Urinary bladder (tissue), 4 donors: Measurements from ENCODE around the gene THOC6. TPM values are rescaled to one million over a fixed set of nuclear protein-coding genes. Genes with fewer than 3 reads are reported as not detected.

Source experiments
- DNase-seq: peaks from one replicate; pipeline ENCODE4 v3.0.0-alpha.2; 2015; ENCODE audit errors: extremely low spot score
- H3K27ac ChIP-seq: one replicate; pipeline ENCODE4 v1.5.1; 2013; ENCODE audit warnings: low read depth, mild to moderate bottlenecking, moderate library complexity
- H3K36me3 ChIP-seq: one replicate; pipeline ENCODE4 v1.6.1; 2013; ENCODE audit warnings: mild to moderate bottlenecking, moderate library complexity; ENCODE audit not compliant: insufficient read depth
- H3K4me1 ChIP-seq: one replicate; pipeline ENCODE4 v1.6.1; 2013; ENCODE audit warnings: mild to moderate bottlenecking, moderate library complexity; ENCODE audit not compliant: insufficient read depth
- H3K4me3 ChIP-seq: one replicate; pipeline ENCODE4 v1.5.1; 2013; ENCODE audit warnings: low read depth, low read length
- WGBS: extraction: QIAGEN DNeasy Blood & Tissue Kit; methylation state at CpG from one replicate; pipeline ENCODE4 v1.1.7; 2013; 5-methylcytosine and 5-hydroxymethylcytosine counted together
- polyA plus RNA-seq: library from polyadenylated mRNA; stranded (reverse); fragments of 200-250 nt; gene quantifications from one replicate; pipeline ENCODE4 v1.2.3, GENCODE V29; 2013
- total RNA-seq: library from RNA; depleted of rRNA; stranded (reverse); fragments of >200 nt; gene quantifications from one replicate; pipeline ENCODE4 v1.2.3, GENCODE V29; 2014
- donor health status: healthy with polysubstance abuse.
- donor health status: healthy.

The THOC6 gene
- total and polyA plus RNA-seq, 2 donors: 9.8 to 22.8 TPM

GRCh38 chr16:2985462-2985861, 38.4 kb upstream of the THOC6 start:
- no peak for DNase-seq
- Histone ChIP-seq H3K4me1 (no peaks in the 10 kb centered on the region), H3K27ac (no peak overlapping the region), H3K36me3 (no peaks in the 10 kb centered on the region), H3K4me3 (no peak overlapping the region)
- WGBS: 52% methylated on average over 9 of the region's 9 CpGs

GRCh38 chr16:2985893-2986355, 37.9 kb upstream of the THOC6 start:
- H3K4me1 ChIP-seq: no peaks in the 10 kb centered on the region
- H3K4me3 ChIP-seq: no peak overlapping the region
- DNase-seq: no peak
- no peak overlapping the region for H3K27ac ChIP-seq
- WGBS: 86% methylated on average over 15 of the region's 15 CpGs
- no peaks in the 10 kb centered on the region for H3K36me3 ChIP-seq

GRCh38 chr16:2986623-2987188, 37.1 kb upstream of the THOC6 start:
- DNase-seq: no peak
- no peaks in the 10 kb centered on the region for H3K4me1 ChIP-seq
- 73% methylated on average over 17 of the region's 17 CpGs for WGBS
- H3K4me3 ChIP-seq: no peak overlapping the region
- no peak overlapping the region for H3K27ac ChIP-seq
- no peaks in the 10 kb centered on the region for H3K36me3 ChIP-seq

GRCh38 chr16:2987286-2987685, 36.5 kb upstream of the THOC6 start:
- Histone ChIP-seq H3K36me3 (no peaks in the 10 kb centered on the region), H3K4me3 (no peak overlapping the region), H3K27ac (no peak overlapping the region), H3K4me1 (no peaks in the 10 kb centered on the region)
- DNase-seq: no peak
- WGBS: 78% methylated on average over 9 of the region's 9 CpGs

GRCh38 chr16:2987833-2988232, 36.0 kb upstream of the THOC6 start:
- DNase-seq: no peak
- Histone ChIP-seq H3K27ac (no peak overlapping the region), H3K4me1 (no peaks in the 10 kb centered on the region), H3K36me3 (no peaks in the 10 kb centered on the region), H3K4me3 (no peak overlapping the region)
- WGBS: 48% methylated on average over 8 of the region's 8 CpGs

- H3K4me1 ChIP-seq: no peaks in the 10 kb centered on the region
- 60% methylated on average over 8 of the region's 8 CpGs for WGBS
- H3K36me3 ChIP-seq: no peaks in the 10 kb centered on the region
Observed at GRCh38 chr16:2988590-2989099, 35.2 kb upstream of the THOC6 start.

GRCh38 chr16:2990891-2991290, 32.9 kb upstream of the THOC6 start:
- H3K4me1 ChIP-seq: no peaks in the 10 kb centered on the region
- 68% methylated on average over 10 of the region's 10 CpGs for WGBS
- no peaks in the 10 kb centered on the region for H3K36me3 ChIP-seq
- no peak for DNase-seq
- H3K4me3 ChIP-seq: no peak overlapping the region
- H3K27ac ChIP-seq: no peak overlapping the region

More at GRCh38 chr16:2988590-2989099, 35.2 kb upstream of the THOC6 start:
- no peak overlapping the region for H3K27ac ChIP-seq
- no peak for DNase-seq
- H3K4me3 ChIP-seq: no peak overlapping the region

GRCh38 chr16:2991566-2992261, 32.1 kb upstream of the THOC6 start:
- no peak overlapping the region for H3K27ac ChIP-seq
- no peaks in the 10 kb centered on the region for H3K36me3 ChIP-seq
- H3K4me3 ChIP-seq: no peak overlapping the region
- 87% methylated on average over 12 of the region's 12 CpGs for WGBS
- H3K4me1 ChIP-seq: no peaks in the 10 kb centered on the region
- DNase-seq: no peak

- Histone ChIP-seq H3K4me3 (no peak overlapping the region), H3K4me1 (no peaks in the 10 kb centered on the region), H3K36me3 (no peaks in the 10 kb centered on the region), H3K27ac (no peak overlapping the region)
- 84% methylated on average over 14 of the region's 14 CpGs for WGBS
- DNase-seq: no peak
Observed at GRCh38 chr16:2992383-2993081, 31.3 kb upstream of the THOC6 start.

- H3K4me1 ChIP-seq: no peaks in the 10 kb centered on the region
- H3K36me3 ChIP-seq: no peaks in the 10 kb centered on the region
- H3K27ac ChIP-seq: no peak overlapping the region
- no peak overlapping the region for H3K4me3 ChIP-seq
- DNase-seq: no peak
- 69% methylated on average over 13 of the region's 13 CpGs for WGBS
Observed at GRCh38 chr16:2996298-2996697, 27.5 kb upstream of the THOC6 start.

- no peaks in the 10 kb centered on the region for H3K4me1 ChIP-seq
- no peaks in the 10 kb centered on the region for H3K36me3 ChIP-seq
- 79% methylated on average over 6 of the region's 6 CpGs for WGBS
- no peak overlapping the region for H3K27ac ChIP-seq
- no peak for DNase-seq
- H3K4me3 ChIP-seq: no peak overlapping the region
Observed at GRCh38 chr16:2999929-3000328, 23.9 kb upstream of the THOC6 start.

- WGBS: 80% methylated on average over 4 of the region's 4 CpGs
- Histone ChIP-seq H3K27ac (no peak overlapping the region), H3K4me1 (no peaks in the 10 kb centered on the region), H3K36me3 (no peaks in the 10 kb centered on the region), H3K4me3 (no peak overlapping the region)
- no peak for DNase-seq
Observed at GRCh38 chr16:3000540-3000939, 23.3 kb upstream of the THOC6 start.

GRCh38 chr16:3001316-3001715, 22.5 kb upstream of the THOC6 start:
- Histone ChIP-seq H3K36me3 (no peaks in the 10 kb centered on the region), H3K4me3 (no peak overlapping the region), H3K27ac (no peak overlapping the region), H3K4me1 (no peaks in the 10 kb centered on the region)
- 67% methylated on average over 12 of the region's 12 CpGs for WGBS
- DNase-seq: no peak
